Myocyte (in vitro differentiated cells): ENCODE results near the gene MGST2. TPM values are rescaled to one million over a fixed set of nuclear protein-coding genes. Genes with fewer than 3 reads are reported as not detected.

Source experiments
- DNase-seq: peaks from one replicate; pipeline ENCODE4 v3.0.0-alpha.2; 2012; ENCODE audit warnings: low read depth
- total RNA-seq: library from RNA; depleted of rRNA; stranded (reverse); fragments of >200 nt; gene quantifications from 2 replicates; pipeline ENCODE4 v1.2.3, GENCODE V29; 2014

MGST2 gene
- total RNA-seq, 1 donor from 2014 or later, result 17.8 TPM

GRCh38 chr4:139643042-139643895, 22.4 kb upstream of the MGST2 start:
- DNase-seq, result no peak

GRCh38 chr4:139645458-139645857, 20.2 kb upstream of the MGST2 start:
- DNase-seq, result peak; percentile 69

- no peak for DNase-seq
These were observed 18.4 kb upstream of the MGST2 start for GRCh38 chr4:139647184-139647583.

- DNase-seq, result no peak
These were observed 17.7 kb upstream of the MGST2 start for GRCh38 chr4:139647952-139648351.

GRCh38 chr4:139651282-139652194, 14.1 kb upstream of the MGST2 start:
- DNase-seq, result peak; percentile 83

- no peak for DNase-seq
These were observed 11.1 kb upstream of the MGST2 start for GRCh38 chr4:139654516-139654915.

- peak; percentile 37 for DNase-seq
These were observed 10.5 kb upstream of the MGST2 start for GRCh38 chr4:139655116-139655515.

- peak; percentile 72 for DNase-seq
These were observed 8.8 kb upstream of the MGST2 start for GRCh38 chr4:139656614-139657486.

- no peak for DNase-seq
These were observed 7.4 kb upstream of the MGST2 start for GRCh38 chr4:139658185-139658584.

- no peak for DNase-seq
These were observed 6.8 kb upstream of the MGST2 start for GRCh38 chr4:139658586-139659382.

GRCh38 chr4:139659735-139660424, 5.7 kb upstream of the MGST2 start:
- no peak for DNase-seq

GRCh38 chr4:139660568-139661043, 5.0 kb upstream of the MGST2 start:
- DNase-seq, result no peak

GRCh38 chr4:139663561-139664138, 2.0 kb upstream of the MGST2 start:
- no peak for DNase-seq

GRCh38 chr4:139664442-139664841, 1.2 kb upstream of the MGST2 start:
- DNase-seq, result no peak

GRCh38 chr4:139665079-139665689, 435 bp upstream of the MGST2 start:
- DNase-seq, result no peak

- DNase-seq, result peak; percentile 41
These were observed 1.2 kb downstream of the MGST2 start for GRCh38 chr4:139666735-139667281.

GRCh38 chr4:139668036-139668435, 2.4 kb downstream of the MGST2 start:
- DNase-seq, result no peak

GRCh38 chr4:139668658-139669201, 3.1 kb downstream of the MGST2 start:
- no peak for DNase-seq
